ENCODE data around the gene RBM44.
"Not testable (repeated sequence)": the region's sequence is repeated elsewhere in the genome, so short reads cannot be mapped to it uniquely, and the experiment has no call there.

Gene RBM44

GRCh38 chr2:237865623-237866041, 67.1 kb downstream of the RBM44 start:
- peak overlapping the region; percentile 68 for H3K27ac Mint-ChIP-seq
- H3K36me3 Mint-ChIP-seq (ENCODE audit: low read depth) = peaks cover 100% of the 10 kb centered on the region
- intact Hi-C loops (cut with micrococcal nuclease) = loop anchor here (5.0 kb wide), 1 partner anchor 102 kb away; the partner anchor contains the start of gene UBE2F
- H3K27me3 Mint-ChIP-seq = peaks cover 65% of the 10 kb centered on the region
- peaks cover 76% of the 10 kb centered on the region for H3K4me1 Mint-ChIP-seq (ENCODE audit: low read depth)
- H3K4me3 Mint-ChIP-seq = no peak overlapping the region
- H3K9me3 Mint-ChIP-seq = no peaks in the 10 kb centered on the region

- no peaks in the 10 kb centered on the region for H3K9me3 Mint-ChIP-seq
- no peak overlapping the region for H3K4me3 Mint-ChIP-seq
- intact Hi-C loops (cut with micrococcal nuclease) = loop anchor here (5.0 kb wide), 1 partner anchor 101 kb away; the partner anchor contains the start of gene UBE2F
- H3K36me3 Mint-ChIP-seq (ENCODE audit: low read depth) = peaks cover 100% of the 10 kb centered on the region
- peak overlapping the region; percentile 68 for H3K27ac Mint-ChIP-seq
- peaks cover 67% of the 10 kb centered on the region for H3K27me3 Mint-ChIP-seq
- H3K4me1 Mint-ChIP-seq (ENCODE audit: low read depth) = peaks cover 81% of the 10 kb centered on the region
Observed at GRCh38 chr2:237866101-237866621, 67.6 kb downstream of the RBM44 start.

GRCh38 chr2:237867465-237867864, 68.9 kb downstream of the RBM44 start:
- Mint-ChIP-seq H3K4me3 (no peak overlapping the region), H3K4me1 (ENCODE audit: low read depth) (peaks cover 93% of the 10 kb centered on the region), H3K9me3 (no peaks in the 10 kb centered on the region), H3K27ac (peak overlapping the region; percentile 68), H3K27me3 (peaks cover 67% of the 10 kb centered on the region), H3K36me3 (ENCODE audit: low read depth) (peaks cover 100% of the 10 kb centered on the region)
- intact Hi-C loops (cut with micrococcal nuclease) = loop anchor here (5.0 kb wide), 1 partner anchor 100 kb away; the partner anchor contains the start of gene UBE2F

- not testable (repeated sequence) for H3K9me3 Mint-ChIP-seq
- H3K4me1 Mint-ChIP-seq (ENCODE audit: low read depth) = peaks cover 93% of the 10 kb centered on the region
- H3K27me3 Mint-ChIP-seq = peaks cover 62% of the 10 kb centered on the region
- H3K27ac Mint-ChIP-seq = peak overlapping the region; percentile 68
- H3K4me3 Mint-ChIP-seq = peak overlapping the region; percentile 50
- H3K36me3 Mint-ChIP-seq (ENCODE audit: low read depth) = peaks cover 98% of the 10 kb centered on the region
- intact Hi-C loops (cut with micrococcal nuclease) = loop anchor here (5.0 kb wide), 1 partner anchor 99 kb away; the partner anchor contains the start of gene UBE2F
Observed at GRCh38 chr2:237868074-237868473, 69.5 kb downstream of the RBM44 start.

GRCh38 chr2:237868631-237869342, 70.2 kb downstream of the RBM44 start:
- Mint-ChIP-seq H3K4me3 (peak overlapping the region; percentile 50), H3K27ac (peak overlapping the region; percentile 68), H3K27me3 (peaks cover 67% of the 10 kb centered on the region), H3K9me3 (no peaks in the 10 kb centered on the region), H3K4me1 (ENCODE audit: low read depth) (peaks cover 94% of the 10 kb centered on the region), H3K36me3 (ENCODE audit: low read depth) (peaks cover 98% of the 10 kb centered on the region)
- intact Hi-C loops (cut with micrococcal nuclease) = loop anchor here (5.0 kb wide), 1 partner anchor 99 kb away; the partner anchor contains the start of gene UBE2F

GRCh38 chr2:237869343-237870102, 70.9 kb downstream of the RBM44 start:
- H3K9me3 Mint-ChIP-seq = no peaks in the 10 kb centered on the region
- intact Hi-C loops (cut with micrococcal nuclease) = loop anchor here (5.0 kb wide), 1 partner anchor 98 kb away; the partner anchor contains the start of gene UBE2F
- H3K4me3 Mint-ChIP-seq = peak overlapping the region; percentile 50
- peaks cover 94% of the 10 kb centered on the region for H3K4me1 Mint-ChIP-seq (ENCODE audit: low read depth)
- peaks cover 98% of the 10 kb centered on the region for H3K36me3 Mint-ChIP-seq (ENCODE audit: low read depth)
- peaks cover 71% of the 10 kb centered on the region for H3K27me3 Mint-ChIP-seq
- H3K27ac Mint-ChIP-seq = peak overlapping the region; percentile 68

- Mint-ChIP-seq H3K27ac (peak overlapping the region; percentile 37), H3K36me3 (ENCODE audit: low read depth) (peaks cover 98% of the 10 kb centered on the region), H3K9me3 (no peaks in the 10 kb centered on the region), H3K4me1 (ENCODE audit: low read depth) (peaks cover 93% of the 10 kb centered on the region), H3K27me3 (peaks cover 70% of the 10 kb centered on the region), H3K4me3 (no peak overlapping the region)
- intact Hi-C loops (cut with micrococcal nuclease) = no loop called here
Observed at GRCh38 chr2:237870126-237870525, 71.5 kb downstream of the RBM44 start.

- Mint-ChIP-seq H3K4me1 (ENCODE audit: low read depth) (peaks cover 93% of the 10 kb centered on the region), H3K9me3 (no peaks in the 10 kb centered on the region), H3K27me3 (peaks cover 77% of the 10 kb centered on the region), H3K27ac (peak overlapping the region; percentile 37), H3K4me3 (peak overlapping the region; percentile 7), H3K36me3 (ENCODE audit: low read depth) (peaks cover 98% of the 10 kb centered on the region)
- intact Hi-C loops (cut with micrococcal nuclease) = no loop called here
Observed at GRCh38 chr2:237870754-237871651, 72.4 kb downstream of the RBM44 start.

GRCh38 chr2:237872178-237872887, 73.8 kb downstream of the RBM44 start:
- Mint-ChIP-seq H3K9me3 (no peaks in the 10 kb centered on the region), H3K27ac (peak overlapping the region; percentile 70), H3K27me3 (peaks cover 67% of the 10 kb centered on the region), H3K36me3 (ENCODE audit: low read depth) (peaks cover 98% of the 10 kb centered on the region), H3K4me3 (no peak overlapping the region), H3K4me1 (ENCODE audit: low read depth) (peaks cover 94% of the 10 kb centered on the region)
- intact Hi-C loops (cut with micrococcal nuclease) = no loop called here

GRCh38 chr2:237873421-237873831, 74.8 kb downstream of the RBM44 start:
- Mint-ChIP-seq H3K9me3 (no peaks in the 10 kb centered on the region), H3K27me3 (peaks cover 59% of the 10 kb centered on the region), H3K4me3 (no peak overlapping the region), H3K4me1 (ENCODE audit: low read depth) (peaks cover 93% of the 10 kb centered on the region), H3K36me3 (ENCODE audit: low read depth) (peaks cover 98% of the 10 kb centered on the region), H3K27ac (peak overlapping the region; percentile 70)
- intact Hi-C loops (cut with micrococcal nuclease) = no loop called here

- no peaks in the 10 kb centered on the region for H3K9me3 Mint-ChIP-seq
- intact Hi-C loops (cut with micrococcal nuclease) = no loop called here
- peaks cover 98% of the 10 kb centered on the region for H3K36me3 Mint-ChIP-seq (ENCODE audit: low read depth)
- H3K4me1 Mint-ChIP-seq (ENCODE audit: low read depth) = peaks cover 93% of the 10 kb centered on the region
- H3K27me3 Mint-ChIP-seq = peaks cover 53% of the 10 kb centered on the region
- no peak overlapping the region for H3K4me3 Mint-ChIP-seq
- peak overlapping the region; percentile 70 for H3K27ac Mint-ChIP-seq
Observed at GRCh38 chr2:237873897-237874551, 75.4 kb downstream of the RBM44 start.

GRCh38 chr2:237874585-237875161, 76.1 kb downstream of the RBM44 start:
- intact Hi-C loops (cut with micrococcal nuclease) = no loop called here
- Mint-ChIP-seq H3K4me1 (ENCODE audit: low read depth) (peaks cover 90% of the 10 kb centered on the region), H3K27ac (peak overlapping the region; percentile 65), H3K36me3 (ENCODE audit: low read depth) (peaks cover 97% of the 10 kb centered on the region), H3K9me3 (no peaks in the 10 kb centered on the region), H3K27me3 (peaks cover 46% of the 10 kb centered on the region), H3K4me3 (no peak overlapping the region)

All from dendritic cell treated with granulocyte-macrophage colony-stimulating factor and Interleukin-4, amounts not matched to agents 40 ng/mL and 50 ng/mL, for 4 days (primary cell).